ENCODE measurements around the gene ZFP1.

DNA sequence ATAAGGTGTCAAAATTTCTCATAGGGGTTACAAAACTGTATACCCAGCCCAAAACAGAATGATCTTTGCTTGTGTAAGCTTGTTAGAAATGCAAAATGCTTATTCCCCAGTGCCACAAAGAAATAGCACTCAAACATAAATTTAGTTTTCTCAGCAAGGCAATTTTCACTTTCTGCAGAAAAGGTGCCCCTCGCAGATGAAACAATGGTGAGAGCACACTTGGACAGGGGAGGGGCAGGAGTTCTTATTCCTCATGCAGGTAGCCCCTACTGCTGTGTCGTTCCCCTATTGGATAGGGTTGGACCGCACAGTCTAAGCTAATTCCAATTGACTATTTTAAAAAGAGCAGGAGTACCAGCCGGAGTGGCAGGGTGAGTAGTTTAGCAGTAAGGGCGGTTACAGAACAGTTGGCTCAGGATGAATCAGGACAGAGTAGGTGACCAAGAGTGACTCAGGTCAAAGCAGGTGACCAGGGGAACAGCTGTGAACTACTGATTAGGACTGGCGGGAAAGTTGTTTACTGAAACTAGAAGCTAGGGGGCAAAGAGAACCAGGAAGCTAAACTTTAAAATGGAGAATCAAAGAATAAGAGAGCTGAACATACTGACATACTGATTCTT is 26.3 kb upstream of the ZFP1 start:
- TF ChIP-seq, protein P1, sequence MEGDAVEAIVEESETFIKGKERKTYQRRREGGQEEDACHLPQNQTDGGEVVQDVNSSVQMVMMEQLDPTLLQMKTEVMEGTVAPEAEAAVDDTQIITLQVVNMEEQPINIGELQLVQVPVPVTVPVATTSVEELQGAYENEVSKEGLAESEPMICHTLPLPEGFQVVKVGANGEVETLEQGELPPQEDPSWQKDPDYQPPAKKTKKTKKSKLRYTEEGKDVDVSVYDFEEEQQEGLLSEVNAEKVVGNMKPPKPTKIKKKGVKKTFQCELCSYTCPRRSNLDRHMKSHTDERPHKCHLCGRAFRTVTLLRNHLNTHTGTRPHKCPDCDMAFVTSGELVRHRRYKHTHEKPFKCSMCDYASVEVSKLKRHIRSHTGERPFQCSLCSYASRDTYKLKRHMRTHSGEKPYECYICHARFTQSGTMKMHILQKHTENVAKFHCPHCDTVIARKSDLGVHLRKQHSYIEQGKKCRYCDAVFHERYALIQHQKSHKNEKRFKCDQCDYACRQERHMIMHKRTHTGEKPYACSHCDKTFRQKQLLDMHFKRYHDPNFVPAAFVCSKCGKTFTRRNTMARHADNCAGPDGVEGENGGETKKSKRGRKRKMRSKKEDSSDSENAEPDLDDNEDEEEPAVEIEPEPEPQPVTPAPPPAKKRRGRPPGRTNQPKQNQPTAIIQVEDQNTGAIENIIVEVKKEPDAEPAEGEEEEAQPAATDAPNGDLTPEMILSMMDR (conservative IDR thresholded peaks at IDR 0.05; ENCODE audit: low read length): no peak
- TF ChIP-seq EZH2phosphoT487 (IDR thresholded peaks at IDR 0.05; ENCODE audit: borderline replicate concordance, low read depth, low read length): no peak
